ENCODE measurements around the gene MGAT5B.

DNA sequence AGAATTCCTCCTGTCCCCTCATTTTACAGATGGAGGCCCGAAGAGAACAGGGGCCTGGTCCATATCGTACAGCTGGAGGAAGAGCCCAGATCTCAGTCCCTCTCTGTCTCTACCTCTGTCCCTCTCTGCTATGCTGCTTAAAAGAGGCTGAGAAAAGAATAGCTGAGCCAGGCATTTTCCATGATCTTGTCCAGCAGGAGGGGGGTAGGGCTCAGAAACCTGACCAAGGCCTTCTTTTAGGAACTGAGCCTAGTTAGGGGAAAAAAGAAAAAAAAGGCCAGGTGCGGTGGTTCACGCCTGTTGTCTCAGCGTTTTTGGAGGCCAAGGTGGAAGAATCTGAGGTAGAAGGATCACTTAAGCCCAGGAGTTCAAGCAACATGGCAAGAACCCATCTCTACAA, 84.2 kb downstream of the MGAT5B start:
- TF ChIP-seq GABPA (IDR thresholded peaks at IDR 0.05 in 1 of 2, conservative IDR thresholded peaks at IDR 0.05 in 1 of 2), result no peak
- no peak for TF ChIP-seq ZBTB33 (IDR thresholded peaks at IDR 0.05)
- TF ChIP-seq, protein P1, sequence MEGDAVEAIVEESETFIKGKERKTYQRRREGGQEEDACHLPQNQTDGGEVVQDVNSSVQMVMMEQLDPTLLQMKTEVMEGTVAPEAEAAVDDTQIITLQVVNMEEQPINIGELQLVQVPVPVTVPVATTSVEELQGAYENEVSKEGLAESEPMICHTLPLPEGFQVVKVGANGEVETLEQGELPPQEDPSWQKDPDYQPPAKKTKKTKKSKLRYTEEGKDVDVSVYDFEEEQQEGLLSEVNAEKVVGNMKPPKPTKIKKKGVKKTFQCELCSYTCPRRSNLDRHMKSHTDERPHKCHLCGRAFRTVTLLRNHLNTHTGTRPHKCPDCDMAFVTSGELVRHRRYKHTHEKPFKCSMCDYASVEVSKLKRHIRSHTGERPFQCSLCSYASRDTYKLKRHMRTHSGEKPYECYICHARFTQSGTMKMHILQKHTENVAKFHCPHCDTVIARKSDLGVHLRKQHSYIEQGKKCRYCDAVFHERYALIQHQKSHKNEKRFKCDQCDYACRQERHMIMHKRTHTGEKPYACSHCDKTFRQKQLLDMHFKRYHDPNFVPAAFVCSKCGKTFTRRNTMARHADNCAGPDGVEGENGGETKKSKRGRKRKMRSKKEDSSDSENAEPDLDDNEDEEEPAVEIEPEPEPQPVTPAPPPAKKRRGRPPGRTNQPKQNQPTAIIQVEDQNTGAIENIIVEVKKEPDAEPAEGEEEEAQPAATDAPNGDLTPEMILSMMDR (IDR thresholded peaks at IDR 0.05; ENCODE audit: low read depth, low read length, missing input control), result no peak
- no peak for TF ChIP-seq TAF1 (conservative IDR thresholded peaks at IDR 0.05)
- TF ChIP-seq, protein P2, sequence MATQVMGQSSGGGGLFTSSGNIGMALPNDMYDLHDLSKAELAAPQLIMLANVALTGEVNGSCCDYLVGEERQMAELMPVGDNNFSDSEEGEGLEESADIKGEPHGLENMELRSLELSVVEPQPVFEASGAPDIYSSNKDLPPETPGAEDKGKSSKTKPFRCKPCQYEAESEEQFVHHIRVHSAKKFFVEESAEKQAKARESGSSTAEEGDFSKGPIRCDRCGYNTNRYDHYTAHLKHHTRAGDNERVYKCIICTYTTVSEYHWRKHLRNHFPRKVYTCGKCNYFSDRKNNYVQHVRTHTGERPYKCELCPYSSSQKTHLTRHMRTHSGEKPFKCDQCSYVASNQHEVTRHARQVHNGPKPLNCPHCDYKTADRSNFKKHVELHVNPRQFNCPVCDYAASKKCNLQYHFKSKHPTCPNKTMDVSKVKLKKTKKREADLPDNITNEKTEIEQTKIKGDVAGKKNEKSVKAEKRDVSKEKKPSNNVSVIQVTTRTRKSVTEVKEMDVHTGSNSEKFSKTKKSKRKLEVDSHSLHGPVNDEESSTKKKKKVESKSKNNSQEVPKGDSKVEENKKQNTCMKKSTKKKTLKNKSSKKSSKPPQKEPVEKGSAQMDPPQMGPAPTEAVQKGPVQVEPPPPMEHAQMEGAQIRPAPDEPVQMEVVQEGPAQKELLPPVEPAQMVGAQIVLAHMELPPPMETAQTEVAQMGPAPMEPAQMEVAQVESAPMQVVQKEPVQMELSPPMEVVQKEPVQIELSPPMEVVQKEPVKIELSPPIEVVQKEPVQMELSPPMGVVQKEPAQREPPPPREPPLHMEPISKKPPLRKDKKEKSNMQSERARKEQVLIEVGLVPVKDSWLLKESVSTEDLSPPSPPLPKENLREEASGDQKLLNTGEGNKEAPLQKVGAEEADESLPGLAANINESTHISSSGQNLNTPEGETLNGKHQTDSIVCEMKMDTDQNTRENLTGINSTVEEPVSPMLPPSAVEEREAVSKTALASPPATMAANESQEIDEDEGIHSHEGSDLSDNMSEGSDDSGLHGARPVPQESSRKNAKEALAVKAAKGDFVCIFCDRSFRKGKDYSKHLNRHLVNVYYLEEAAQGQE (IDR thresholded peaks at IDR 0.05), result no peak
- no peak for TF ChIP-seq JUND (IDR thresholded peaks at IDR 0.05)
- no peak for TF ChIP-seq RAD21 (IDR thresholded peaks at IDR 0.05)
